Urothelium cell line (cell line): ENCODE measurements around the gene DBN1.
A peak's percentile ranks its signal among the peaks of the same experiment; 100 is the strongest.
"Not testable (repeated sequence)": the region's sequence is repeated elsewhere in the genome, so short reads cannot be mapped to it uniquely, and the experiment has no call there.

Experiments
- DNase-seq: peaks from one replicate; pipeline ENCODE4 v3.0.0; 2011; ENCODE audit warnings: low spot score, mixed read lengths
- FAIRE-seq: peaks from 2 replicates; lab custom pipeline; 2011; peaks lifted over from hg19 to GRCh38; lab: Jason Lieb, UNC

Gene DBN1

DNA sequence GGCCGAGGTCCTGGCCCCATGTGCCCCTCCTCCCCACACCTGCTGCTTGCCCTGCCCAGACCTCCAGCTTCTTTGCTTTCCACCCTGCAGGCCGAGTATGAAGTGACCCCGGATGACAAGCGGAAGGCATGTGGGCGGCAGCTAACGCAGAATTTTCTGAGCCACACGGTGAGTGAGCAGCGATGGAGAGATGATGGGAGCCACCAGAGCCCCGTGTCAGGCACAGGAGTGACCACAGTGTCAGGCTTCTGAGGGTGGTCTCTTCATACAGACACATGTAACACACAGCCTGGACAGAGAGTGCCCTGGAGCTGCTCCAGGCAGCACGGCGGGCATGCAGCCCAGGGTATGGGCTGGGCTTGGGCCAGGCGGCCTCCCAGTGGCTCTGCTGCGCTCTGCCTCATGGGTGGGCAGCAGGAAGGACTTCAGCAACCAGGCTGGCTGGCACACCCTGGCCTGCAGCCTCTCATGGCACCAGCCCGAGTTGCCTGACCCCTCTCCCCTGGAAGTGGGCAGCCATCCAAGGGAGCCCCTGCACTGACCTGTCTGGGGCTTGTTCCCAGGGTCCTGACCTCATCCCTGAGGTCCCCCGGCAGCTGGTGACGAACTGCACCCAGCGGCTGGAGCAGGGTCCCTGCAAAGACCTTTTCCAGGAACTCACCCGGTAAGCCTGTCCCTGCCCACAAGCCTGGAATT is 41.1 kb downstream of the DBN1 start:
- FAIRE-seq = no peak
- DNase-seq = no peak

DNA sequence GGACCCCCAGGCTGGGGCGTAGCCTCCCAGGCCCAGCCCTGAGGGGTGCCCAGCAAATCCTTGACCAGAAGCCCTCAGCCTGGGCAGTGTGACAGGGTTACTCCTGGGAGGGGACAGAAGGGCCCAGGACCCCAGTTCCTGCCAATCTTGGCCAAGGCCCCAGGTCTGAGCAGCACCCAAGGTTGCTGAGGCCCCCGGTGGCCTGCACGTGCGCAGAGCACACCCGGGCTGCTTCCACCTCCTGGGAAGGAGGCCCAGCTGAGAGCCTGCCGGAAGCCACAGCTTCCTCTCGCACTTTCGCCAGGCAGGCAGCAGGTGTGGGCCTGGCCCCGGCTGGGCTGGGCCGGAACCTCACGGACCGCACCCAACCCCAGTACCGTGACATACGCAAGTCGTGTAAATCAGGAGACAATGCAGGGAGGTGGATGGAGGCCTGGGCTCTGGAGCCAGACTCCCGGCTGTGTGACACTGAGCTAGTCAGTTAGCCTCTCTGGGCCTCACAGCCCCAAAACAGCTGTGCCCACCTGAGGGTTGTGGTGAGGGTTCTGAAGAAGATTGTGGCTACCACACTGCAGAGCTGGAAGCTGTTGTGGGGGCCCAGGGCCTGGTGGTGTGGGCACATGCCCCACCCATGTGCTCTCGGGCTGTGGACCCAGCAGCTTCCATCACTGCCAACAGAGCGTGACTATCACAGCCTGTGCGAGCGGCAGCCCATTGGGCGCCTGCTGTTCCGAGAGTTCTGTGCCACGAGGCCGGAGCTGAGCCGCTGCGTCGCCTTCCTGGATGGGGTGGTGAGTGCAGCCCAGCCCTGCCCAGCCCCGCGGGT is 41.9 kb downstream of the DBN1 start:
- DNase-seq (no peak), FAIRE-seq (no peak)

DNA sequence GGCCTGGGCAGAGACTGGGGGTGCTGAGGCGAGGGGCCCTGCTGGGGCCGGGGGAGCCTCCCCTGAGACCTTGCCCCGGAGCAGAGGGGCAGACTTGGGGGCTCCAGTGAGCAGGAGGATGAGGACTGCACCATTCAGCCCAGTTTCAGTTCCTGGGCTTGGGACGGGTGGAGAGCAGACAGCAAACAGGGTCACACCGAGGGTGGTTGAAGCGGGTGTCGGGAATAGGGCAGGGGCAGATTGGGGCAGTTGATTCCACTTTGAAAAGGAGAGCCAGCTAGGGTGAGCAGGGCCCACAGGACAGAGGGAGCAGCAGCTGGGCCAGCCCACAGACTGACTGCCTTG is 42.5 kb downstream of the DBN1 start:
- no peak for FAIRE-seq
- DNase-seq = no peak

DNA sequence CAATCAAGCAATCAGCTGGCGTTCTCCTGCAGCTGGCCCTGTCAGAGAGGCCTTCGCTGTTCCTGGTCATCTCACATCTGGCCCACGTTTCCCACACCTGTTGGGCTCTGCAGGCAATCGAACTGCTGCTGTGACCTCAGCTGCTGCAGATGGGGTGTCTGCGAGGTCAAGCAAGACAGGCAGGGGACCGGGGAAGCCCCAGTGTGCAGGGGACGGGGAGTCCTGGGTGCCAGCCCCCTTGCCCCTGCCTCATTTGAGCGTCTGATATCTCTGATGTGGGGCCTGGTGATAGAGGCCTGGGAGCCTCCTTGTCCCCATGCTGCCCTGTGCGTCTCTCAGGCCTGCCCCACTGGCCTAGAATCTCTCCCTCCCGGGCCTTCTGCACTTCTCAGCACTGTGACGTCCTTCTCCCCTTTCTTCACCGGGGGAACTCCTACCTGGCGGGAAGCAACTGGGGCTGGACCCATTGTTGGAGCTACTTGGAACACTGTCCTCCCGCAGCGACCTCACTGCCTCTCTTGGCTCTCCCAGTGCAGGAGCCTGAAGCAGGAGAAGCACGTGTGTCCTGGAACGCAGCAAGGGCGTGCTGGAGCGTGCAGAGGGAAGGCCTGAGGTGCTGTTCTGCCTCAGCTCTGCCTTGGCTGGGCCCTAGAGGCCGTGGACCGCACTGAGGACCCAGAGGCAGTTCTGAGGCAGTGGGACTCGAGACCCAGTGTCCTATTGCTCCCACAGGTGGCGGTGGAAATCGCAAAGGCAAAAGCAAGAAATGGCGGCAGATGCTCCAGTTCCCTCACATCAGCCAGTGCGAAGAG is 43.1 kb downstream of the DBN1 start:
- DNase-seq (no peak), FAIRE-seq (no peak)

DNA sequence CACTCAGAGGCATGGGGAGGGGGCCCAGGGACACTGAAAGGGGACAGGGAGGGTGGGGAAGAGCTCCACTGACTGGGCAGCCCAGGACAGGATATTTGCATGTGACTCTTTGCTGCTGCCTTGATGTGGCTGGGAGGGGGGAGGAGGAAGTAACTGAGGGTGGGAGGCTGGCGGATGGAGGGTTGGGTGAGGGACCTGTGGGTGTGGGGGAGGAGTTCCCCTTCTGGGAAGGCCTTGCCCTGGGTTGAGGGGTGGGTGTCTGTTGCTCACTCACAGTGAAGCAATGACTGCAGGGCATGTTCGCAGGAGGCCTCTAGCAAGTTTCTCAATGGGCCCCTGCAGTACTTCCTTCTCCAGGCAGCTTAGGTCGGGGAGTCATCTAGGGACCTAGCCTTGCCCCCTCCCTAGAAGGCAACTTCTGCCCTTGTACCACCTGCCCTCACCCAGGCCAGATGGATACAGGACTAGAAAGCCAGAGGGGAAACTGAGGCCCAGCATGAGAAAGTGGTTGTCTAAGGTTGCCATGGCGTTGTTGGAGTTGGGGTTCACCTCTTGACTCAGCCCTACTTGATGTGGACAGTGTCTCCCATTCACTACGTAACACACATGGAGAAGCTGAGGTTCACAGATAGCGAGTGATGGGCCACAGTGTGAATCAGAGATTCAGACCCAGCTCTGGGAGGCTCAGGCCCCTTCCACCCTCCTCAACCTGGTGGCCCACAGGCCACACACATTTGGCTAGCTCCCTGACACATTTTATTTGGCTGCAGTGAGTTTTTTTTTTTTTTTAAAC is 44.0 kb downstream of the DBN1 start:
- no peak for FAIRE-seq
- no peak for DNase-seq

DNA sequence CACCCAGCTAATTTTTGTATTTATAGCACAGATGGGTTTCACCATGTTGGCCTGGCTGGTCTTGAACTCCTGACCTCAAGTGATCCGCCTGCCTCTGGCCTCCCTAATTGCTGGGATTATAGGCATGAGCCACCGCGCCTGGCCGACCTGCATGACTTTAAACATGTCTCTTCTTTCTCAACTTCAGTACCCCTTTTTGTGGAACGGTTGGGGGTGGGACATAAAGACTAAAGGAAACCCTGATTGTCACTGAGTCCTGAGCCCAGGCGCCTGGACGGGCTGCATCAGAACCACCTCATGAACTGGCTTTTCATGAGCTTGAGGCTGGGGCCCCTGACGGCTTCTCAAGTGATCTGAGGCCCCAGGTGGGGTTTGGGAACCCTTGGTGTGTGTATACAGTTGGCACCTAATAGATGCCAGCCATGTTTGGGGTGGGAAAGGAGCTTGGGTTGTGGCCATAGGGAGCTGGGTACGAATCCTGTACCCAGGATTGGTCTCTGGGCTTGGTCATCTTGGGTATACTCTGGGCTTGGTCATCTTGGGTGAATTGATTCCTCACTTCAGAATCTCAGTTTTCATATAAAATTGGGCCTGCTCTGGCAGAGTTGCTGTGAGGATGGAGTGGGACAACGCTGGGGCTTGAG is 44.7 kb downstream of the DBN1 start:
- no peak for DNase-seq
- no peak for FAIRE-seq

DNA sequence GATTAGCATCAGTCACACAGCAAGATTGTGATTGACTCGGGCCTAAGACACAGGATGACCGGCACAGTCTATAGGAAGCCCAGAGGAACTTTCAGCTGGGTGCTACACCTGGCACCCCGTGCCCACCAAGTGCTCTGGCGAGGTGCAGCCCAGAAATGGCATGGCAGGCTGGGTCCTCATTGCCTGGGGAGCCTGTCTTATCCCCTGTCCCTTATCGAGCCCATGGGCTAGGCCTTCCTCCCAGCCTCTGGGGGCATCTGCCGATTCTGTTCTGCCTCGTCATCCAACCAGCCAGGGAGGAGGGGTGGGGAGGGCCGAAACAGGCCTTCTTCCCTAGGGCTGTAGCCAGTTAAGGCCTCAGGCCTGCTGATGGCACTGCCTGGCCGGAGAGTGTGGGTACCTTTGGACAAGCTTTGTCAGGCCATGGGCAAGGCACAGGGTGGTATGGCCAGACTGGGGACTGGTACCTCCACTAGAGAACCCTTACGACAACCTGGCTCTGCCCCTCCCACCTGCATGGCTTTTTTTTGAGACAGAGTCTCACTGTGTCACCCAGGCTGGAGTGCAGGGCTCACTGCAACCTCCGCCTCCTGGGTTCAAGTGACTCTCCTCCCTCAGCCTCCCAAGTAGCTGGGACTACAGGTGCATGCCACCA is 45.4 kb downstream of the DBN1 start:
- DNase-seq = no peak

DNA sequence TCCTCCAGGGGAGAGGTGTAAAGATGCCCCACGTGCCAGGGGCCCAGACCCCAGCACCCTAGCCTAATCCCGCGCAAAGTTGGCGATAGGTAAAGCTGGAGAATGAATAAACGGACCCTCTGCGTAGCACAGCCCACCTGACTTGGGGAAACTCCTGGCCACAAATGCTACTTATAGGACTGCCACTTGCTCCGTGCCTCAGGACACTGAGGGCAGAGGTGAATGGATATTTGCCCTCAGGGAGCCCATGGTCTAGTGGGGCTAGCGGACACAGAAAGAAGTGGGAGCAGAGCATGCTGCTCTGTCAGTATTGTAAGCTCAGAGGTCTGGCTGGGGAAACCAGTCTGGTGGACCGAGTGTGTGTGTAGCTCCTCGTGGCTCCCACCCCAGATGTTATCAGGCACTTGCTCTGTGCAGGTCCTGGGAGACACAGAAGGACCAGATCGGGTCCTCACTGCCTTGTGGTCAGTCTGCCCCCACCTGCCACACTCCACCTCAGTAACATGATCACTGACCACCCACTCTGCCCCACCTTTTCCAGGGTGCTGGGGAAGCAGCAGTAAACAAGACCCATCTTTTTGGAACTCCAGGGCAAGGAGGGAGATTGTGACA is 46.1 kb downstream of the DBN1 start:
- DNase-seq (no peak), FAIRE-seq (no peak)

More for the DNA sequence above, 45.4 kb downstream of the DBN1 start:
- FAIRE-seq = no peak

DNA sequence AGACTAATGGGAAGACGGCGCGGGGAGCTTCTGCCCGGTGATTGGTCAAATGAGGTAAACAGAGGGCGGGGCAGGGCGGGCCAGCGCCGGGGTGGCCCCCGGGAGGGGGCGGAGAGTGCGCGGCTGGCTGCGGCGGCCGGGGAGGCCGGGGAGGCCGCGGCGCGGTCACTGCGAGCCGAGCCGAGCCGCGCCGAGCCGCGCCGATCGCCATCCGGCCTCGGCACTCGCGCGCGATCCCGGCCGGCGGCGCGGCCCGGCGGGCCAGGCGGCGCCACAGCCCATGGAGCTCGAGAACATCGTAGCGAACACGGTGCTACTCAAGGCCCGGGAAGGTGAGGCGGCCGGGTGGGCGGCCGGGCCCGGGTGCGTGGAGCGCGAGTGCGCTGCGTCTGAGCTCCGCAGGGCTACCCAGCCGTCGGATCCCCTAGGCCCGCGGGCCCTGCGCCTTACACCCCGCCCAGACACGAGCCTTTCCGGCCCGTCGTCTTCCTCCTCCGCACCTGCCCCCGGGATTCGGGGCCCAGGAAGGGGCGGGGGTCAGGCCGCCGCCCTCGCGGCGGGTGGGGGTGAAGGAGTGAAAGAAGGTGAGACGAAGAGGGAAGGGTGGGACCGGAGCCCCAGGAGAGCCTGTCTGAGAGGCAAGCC is 46.7 kb downstream of the DBN1 start, which contains the start of gene GRK6:
TSS of gene GRK6 (plus strand) at position 111 of the 645 bp plus-strand sequence. CDS start at position 281, 170 bp downstream.
- peak; percentile 62 for DNase-seq
- no peak for FAIRE-seq

DNA sequence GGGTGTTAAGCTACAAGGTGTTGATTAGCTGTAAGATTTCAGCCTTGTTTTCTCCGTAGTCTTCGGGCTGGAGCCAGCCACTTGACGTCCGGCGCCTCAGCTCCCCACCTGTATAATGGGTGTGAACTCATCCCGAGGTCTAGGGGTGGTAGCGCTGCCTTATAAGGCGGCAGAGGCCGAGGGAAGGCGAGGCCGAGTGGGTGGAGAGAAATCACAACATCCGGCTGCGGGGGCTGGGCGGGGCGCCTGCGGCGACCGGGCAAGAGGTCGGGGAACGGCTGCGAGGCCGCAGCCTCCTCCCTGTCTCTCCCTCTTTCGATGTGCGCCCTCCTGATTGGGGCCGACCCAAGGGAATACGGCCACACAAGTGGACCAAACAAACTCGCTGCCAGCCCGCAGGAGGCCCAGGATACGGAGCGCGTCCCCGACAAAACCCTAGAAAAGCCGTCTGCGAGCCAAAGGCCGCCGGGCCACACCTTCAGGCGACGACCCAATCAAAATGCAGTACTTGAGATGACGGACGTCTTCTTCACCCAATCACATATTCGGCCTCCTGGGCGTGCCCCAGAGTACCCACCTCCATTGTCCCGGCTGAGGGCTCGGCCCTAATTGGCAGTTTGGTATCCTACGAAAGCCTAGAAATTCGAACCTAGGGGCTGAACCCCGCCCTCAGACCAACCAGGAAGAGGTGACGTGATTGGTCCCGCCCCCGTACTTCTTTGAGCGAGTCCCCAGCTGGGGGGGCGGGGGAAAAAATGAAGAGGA is 47.5 kb downstream of the DBN1 start:
- FAIRE-seq (peak; percentile 32), DNase-seq (peak; percentile 98)

DNA sequence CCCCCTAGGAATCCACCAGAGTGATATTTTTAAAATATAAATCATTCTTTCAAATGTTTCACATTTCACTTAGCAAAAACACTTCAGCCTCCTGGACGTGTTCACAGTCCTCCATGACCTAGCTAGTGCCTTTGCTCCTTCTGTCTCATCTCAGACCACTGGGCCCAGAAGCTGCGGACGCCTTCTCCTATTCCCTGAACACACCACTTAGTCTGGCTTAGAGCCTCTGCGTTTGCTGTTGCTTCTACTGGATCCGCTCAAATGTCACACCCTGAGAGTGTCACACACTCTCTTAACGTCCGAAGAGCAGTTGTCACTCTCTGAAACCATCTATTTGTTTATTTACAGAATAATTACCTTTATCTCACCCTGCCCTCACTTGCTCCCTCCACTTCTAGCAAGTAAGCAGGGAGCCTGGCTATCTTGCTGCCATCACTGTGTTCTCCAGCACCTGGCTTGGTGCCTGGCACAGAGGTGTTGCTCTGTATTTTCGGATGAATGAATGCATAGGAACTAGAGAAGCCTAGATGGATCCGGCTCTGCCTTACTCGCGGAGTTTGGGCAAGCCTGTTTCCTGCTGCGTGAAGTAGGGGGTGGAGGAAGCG is 48.1 kb downstream of the DBN1 start:
- no peak for FAIRE-seq
- no peak for DNase-seq

DNA sequence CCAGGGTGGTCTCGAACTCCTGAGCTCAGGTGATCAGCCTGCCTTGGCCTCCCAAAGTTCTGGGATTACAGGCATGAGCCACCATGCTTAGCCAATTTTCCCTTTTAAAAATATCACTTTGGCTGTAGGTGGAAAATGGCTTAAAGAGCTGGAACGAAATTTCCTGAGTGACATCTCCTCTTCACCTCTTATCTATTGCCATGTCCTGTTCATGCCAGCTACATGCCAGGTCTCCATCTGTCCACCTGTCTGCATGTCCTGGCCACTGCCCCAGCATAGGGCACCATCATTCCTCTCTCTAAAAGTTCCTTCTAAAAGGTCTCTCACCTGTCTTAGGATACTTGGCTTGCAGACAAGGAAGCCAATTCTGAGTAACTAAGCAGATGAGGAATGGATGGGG is 49.8 kb downstream of the DBN1 start:
- FAIRE-seq = no peak
- no peak for DNase-seq

DNA sequence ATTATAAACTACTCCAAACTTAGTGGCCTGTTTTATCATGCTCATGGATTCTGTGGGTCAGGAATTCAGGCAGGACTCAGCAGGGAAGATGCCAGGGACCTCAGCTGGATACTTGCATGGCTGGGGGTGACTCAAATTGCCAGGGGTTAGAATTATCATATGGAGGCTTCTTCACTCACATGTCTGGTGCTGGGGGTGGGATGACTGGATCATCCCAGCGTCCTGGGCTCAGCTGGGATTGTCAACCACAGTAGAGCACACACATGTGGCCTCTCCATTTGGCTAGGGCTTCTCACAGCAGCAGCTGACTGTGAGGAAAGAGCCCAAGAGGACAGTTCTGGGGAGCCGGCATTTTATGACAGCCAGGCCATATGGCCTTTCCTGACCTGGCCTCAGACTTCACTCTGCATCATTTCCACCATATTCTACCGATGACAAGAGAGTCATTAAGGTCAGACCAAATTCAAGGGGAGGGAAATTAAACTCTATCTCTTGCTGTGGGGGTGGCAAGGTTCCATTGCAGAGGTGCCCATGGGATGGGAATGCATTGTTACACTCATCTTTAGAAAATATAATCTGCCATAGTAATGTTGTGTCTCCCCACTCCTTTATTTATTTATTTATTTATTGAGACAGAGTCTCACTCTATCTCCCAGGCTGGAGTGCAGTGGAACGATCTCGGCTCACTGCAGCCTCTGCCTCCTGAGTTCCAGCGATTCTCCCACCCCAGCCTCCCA is 52.2 kb downstream of the DBN1 start:
- FAIRE-seq = no peak
- DNase-seq = no peak

DNA sequence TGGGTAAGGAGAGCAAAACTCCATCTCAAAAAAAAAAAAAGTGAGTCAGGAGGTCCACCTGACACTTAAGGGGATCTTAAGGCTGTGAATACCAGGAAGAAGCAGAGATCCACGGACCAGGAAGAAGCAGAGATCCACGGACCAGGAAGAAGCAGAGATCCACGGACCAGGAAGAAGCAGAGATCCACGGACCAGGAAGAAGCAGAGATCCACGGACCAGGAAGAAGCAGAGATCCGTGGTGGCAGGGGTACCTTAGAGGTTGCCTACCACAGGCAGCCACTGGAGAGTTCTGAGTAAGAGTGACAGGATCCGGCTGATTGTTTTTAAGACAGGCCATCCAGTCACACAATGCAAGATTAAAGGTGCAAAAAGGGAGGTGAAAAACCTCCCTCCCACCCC is 53.0 kb downstream of the DBN1 start:
- DNase-seq, FAIRE-seq: not testable (repeated sequence)

DNA sequence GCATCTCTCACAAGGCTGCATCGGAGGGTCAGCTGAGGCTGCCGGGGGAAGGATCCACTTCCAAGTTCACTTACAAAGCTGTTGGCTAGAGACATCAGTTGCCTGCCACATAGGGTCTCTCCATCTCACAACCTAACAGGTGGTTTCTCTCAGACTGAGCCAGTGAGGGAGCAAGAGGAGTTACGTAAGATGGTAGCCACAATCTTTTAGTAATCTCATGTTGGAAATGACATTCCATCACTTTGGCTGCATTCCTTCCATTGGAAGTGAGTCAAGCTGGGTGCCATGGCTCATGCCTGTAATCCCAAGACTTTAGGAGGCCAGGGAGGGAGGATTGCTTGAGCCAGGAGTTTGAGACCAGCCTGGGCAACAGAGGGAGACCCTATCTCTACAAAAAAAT is 54.4 kb downstream of the DBN1 start:
- FAIRE-seq = no peak
- no peak for DNase-seq

DNA sequence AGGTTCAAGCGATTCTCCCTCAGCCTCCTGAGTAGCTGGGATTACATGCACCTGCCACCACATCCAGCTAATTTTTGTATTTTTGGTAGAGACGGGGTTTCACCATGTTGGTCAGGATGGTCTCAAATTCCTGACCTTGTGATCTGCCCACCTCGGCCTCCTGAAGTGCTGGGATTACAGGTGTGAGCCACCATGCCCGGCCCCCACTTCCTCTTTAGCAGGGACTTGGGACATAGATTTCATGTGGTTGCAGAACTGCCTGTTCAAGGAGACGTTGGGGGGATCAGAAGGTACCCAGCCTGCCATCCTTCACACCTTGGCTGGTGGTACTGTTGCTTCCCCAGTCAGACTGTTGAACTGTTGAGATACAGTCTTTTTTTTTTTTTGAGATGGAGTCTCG is 56.4 kb downstream of the DBN1 start:
- DNase-seq, FAIRE-seq: not testable (repeated sequence)

DNA sequence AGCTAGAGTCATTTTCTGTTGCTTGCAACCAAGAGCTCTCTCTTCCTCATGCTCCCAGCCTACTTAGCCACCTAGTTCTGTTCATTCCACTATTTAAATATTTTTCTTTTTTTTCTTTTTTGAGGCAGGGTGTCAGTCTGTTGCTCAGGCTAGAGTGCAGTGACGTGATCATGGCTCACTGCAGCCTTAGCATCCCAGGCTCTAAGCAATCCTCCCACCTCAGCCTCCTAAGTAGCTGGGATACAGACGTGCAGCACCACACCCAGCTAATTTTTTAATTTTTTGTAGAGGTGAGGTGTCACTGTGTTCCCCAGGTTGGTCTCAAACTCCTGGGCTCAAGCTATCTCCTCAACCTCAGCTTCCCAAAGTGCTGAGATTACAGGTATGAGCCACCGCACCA is 59.0 kb downstream of the DBN1 start:
- no peak for DNase-seq
- no peak for FAIRE-seq
